T1000 (cell line): Measurements from ENCODE around the gene AEBP1.

ENCODE experiments used
- DNase-seq: peaks from one replicate; lab custom pipeline; 2025; ENCODE audit warnings: mixed read lengths; lab: John Stamatoyannopoulos, UW

AEBP1 gene

DNA sequence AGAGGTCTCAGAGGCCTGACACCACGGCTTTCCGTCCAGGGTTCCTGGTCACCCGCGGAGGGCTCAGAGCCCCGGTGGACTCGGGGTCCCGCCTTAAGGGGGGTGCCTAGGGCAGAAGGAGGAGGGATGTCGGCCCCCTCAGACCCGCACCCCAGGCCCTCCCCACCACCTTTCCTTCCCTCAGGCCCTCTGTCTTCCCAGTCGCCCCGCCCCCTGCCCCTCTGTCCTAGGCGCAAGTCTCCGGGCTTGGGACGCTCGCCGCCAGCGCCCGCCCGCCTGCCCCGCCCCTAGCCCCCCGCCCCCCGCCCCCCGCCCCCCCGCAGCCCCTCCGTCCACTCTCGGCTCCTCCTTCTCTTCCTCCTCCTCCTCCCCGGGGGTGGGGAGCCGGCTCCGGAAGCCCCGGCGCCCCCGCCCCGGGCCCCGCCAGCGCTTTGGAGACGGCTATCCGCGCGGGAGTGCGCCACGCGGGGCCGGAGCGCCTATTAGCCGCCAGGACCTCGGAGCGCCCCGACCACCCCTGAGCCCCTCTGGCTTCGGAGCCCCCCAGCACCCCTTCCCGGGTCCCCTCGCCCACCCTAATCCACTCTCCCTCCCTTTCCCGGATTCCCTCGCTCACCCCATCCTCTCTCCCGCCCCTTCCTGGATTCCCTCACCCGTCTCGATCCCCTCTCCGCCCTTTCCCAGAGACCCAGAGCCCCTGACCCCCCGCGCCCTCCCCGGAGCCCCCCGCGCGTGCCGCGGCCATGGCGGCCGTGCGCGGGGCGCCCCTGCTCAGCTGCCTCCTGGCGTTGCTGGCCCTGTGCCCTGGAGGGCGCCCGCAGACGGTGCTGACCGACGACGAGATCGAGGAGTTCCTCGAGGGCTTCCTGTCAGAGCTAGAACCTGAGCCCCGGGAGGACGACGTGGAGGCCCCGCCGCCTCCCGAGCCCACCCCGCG lies at the start of gene AEBP1:
TSS of gene AEBP1 (plus strand) at position 423 of the 937 bp plus-strand sequence. CDS start at position 744, 321 bp downstream.
- no peak for DNase-seq

DNA sequence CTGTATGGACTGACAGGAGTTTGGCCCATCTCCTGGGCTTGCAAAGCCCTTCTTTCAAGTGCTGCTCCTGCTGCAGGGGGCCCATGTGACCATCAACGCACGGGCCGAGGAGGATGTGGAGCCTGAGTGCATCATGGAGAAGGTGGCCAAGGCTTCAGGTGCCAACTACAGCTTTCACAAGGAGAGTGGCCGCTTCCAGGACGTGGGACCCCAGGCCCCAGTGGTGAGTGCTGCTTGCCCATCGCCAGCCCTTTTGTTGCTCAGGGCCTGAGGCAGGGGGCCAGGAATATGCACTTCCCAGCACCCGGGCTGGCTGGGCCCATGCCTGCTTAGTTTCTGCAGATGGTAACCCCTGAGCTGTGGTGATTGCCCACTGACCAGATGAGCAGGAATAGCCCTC lies 47.5 kb upstream of the AEBP1 start:
- no peak for DNase-seq

- no peak for DNase-seq
These were observed 46.8 kb upstream of the AEBP1 start for GRCh38 chr7:44057181-44057848.

GRCh38 chr7:44057849-44058758 lies 46.0 kb upstream of the AEBP1 start:
- DNase-seq: no peak

- no peak for DNase-seq
These were observed 45.4 kb upstream of the AEBP1 start for GRCh38 chr7:44058759-44059218.

DNA sequence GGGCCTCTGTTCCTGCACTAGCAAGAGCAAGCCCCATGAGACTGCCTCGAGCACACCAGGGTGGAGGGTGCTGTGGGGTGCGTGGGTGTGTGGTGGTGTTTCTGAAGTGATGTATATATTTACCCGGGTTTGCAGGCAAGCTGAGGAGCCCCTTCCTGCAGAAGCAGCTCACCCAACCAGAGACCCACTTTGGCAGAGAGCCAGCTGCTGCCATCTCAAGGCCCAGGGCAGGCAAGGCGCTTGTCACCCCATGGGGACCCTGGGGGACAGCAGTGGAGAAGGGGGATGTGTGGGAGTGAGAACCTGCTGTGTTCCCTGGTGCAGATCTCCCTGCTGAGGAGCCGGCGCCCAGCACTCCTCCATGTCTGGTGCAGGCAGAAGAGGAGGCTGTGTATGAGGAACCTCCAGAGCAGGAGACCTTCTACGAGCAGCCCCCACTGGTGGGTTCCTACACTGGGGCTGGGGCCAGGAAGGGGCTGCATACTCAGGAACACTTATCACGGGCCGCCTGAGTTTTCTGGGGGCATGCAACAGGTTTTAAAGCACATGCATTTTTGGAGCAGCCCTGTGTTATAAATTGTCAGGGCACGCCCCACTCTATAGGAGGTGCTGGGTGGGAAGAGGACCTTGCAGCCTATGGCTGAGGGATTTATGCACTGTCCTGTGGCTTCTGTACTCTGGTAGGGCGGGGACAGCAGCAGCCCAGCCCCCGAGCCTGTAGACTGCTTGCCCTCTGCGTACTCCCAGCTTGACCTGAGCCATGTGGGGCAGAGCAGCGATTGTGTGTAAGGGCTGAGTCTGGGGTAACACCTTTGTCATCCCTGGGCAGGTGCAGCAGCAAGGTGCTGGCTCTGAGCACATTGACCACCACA lies 44.7 kb upstream of the AEBP1 start:
- DNase-seq: no peak

DNA sequence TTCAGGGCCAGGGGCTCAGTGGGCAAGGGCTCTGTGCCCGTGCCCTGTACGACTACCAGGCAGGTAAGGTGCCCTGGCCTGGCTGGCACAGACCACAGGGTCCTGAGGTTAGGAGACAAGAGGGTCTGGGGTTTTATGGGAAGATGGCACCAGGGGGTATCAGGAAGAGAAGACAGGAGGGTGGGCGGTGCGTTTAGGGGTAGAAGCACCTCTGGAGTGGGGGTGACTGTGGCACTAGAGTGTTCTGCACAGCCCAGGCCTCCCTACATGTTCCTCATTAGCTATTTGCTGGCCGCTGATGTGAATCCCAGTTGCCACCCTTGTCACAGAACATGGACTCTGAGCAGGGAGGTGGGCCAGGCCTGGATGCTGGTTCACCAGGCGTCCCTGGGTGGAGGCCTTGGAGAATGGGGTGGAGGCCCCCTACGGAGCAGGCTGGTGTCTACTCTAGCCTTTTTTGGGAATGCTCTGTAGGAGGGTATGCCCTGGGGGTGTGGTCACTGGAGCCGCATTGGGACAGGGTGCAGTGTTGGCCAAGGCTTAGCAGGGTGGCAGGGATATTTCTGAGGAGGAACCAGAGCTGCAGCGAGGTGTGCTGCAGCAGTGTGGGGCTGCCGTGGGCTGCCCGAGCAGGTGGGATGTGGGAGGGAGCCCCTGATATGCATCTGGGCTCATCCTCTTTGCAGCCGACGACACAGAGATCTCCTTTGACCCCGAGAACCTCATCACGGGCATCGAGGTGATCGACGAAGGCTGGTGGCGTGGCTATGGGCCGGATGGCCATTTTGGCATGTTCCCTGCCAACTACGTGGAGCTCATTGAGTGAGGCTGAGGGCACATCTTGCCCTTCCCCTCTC lies 43.8 kb upstream of the AEBP1 start:
- DNase-seq: no peak

- no peak for DNase-seq
These were observed 43.0 kb upstream of the AEBP1 start for GRCh38 chr7:44060948-44061644.

- no peak for DNase-seq
These were observed 42.4 kb upstream of the AEBP1 start for GRCh38 chr7:44061645-44062179.

GRCh38 chr7:44062180-44062902 lies 41.8 kb upstream of the AEBP1 start:
- DNase-seq: no peak

GRCh38 chr7:44062903-44063295 lies 41.2 kb upstream of the AEBP1 start:
- DNase-seq: no peak

DNA sequence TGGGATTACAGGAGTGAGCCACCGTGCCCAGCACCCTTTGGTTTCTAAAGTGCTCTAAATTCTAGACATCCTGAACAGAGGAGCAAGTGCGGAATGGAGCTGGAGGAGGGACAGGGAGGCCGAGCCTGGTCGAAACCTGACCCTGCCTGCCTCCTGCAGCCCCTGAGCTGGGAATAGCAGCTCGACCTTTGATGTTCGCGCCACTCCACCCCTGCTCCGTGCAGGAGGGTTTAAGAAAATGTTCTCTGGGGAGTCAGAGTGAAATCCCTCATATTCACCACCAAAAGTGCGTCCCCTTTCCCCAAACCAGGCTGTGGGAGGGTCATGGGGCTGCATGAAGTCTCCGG lies 40.6 kb upstream of the AEBP1 start:
- DNase-seq: no peak

DNA sequence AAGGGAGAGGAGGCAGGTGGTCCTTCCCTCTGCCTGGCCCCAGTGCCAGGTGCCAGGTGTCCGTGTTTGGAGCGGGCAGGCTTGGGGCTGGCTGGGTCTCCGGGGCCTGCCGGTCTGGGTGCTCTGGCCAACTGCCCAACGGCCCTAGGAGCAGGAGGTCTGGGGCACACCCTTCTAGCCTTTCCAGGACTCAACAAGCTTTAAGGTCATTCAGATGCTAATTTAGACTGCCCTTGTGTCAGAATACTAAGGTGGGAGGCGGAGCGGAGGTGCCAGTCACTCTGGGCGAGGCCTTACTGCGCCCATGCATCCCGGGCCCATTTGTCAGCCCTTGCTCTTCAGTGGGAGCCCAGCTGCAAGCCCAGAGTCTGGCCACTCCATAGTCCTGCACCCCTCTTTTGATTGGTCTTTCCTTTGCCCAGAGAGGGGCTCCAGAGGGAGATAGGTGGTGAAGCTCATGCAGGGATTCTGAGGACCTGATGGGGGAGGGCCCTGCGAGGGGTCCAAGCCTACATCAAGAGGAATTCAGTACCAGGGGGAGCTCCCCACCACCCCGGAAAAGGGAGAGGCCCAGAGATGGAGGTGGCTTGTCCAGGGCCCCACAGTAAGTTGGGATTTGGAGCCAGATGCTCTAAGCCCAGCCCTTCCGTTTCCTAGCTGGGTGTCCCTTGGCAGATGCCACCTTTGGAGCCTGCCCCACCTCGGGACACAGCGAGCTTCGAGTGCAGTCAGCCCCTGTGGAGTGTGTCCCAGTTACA lies 40.1 kb upstream of the AEBP1 start:
- DNase-seq: no peak

DNA sequence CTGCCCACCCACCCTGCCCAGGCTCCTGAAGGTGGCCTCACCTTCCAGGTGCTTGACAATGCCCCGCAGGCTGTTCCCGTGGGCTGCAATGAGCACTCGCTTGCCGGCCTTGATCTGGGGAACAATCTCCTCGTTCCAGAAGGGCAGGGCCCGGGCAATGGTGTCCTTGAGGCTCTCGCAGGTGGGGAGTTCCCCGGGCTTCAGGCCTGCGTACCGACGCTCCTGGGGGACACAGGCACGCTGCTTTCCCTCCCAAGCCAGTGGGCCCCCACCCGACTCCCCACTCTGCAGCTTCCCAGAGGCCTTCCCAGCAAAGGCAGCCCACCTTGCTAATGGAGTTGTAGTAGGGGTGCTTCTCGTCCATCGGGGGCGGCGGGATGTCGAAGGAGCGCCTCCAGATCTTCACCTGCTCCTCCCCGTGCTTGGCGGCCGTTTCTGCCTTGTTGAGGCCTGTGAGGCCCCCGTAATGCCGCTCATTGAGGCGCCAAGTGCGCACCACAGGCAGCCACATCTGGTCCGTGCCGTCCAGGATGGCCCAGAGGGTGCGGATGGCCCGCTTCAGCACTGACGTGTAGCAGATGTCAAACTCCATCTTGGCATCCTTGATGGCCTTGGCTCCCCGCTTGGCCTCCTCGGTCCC lies 39.2 kb upstream of the AEBP1 start:
- DNase-seq: no peak

DNA sequence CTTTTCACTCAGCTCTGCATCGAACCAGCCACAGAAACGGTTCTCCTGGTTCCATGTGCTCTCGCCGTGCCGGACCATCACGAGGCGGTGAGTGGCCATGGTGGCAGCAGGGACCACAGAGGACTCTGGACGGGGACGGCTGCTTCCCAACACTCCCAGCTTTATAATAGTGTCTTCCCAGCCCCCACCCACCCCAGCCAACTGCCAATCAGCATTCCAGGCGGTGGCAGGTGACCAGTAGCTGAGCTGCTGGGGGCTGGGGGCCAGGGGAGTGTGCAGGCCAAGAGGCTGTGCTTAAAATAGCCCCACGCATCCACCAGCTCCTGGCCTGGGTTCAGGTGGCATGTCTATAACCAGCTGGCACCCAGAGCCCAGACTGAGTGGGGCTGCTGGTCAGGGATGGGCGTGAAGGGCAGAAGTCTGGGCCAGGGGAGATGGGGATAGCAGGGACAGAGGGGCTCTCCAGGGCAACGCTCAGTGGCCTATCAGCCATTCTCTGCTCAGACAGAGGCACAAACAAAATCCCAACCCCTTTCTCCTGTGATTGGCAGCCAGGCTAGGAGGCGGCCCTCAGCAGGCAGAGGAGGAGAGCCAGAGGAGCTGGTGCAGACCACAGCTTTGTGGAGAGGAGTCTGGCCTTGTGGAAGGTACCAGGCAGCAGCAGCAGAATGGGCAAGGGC lies 38.6 kb upstream of the AEBP1 start, which contains the start of gene PGAM2:
TSS of gene PGAM2 (minus strand) at position 137 of the 680 bp plus-strand sequence. CDS start at position 99, 38 bp downstream.
- DNase-seq: no peak

DNA sequence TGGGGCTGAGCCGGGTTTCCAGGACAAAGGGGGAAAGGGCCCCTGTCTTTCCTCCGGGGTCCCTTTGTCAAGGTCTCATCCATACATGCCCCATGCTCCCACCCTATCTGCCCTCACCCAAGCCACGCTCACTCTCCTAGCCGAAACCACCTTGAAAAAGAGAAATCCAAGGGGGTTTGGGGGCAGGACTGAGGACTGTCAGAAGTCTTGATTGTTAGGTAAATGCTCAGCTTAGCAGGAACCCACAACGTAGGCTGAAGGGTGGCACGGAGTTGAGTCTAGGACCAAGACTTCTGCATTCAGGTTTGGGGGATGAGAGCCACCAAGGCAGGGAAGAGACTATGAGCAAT lies 38.1 kb upstream of the AEBP1 start:
- no peak for DNase-seq
